GM12801 (cell line): ENCODE data around the gene DGCR2.

ENCODE experiments used
- TF ChIP-seq, protein P1 (sequence below): IDR thresholded peaks from one replicate; pipeline ENCODE4 v1.5.1; 2011; ENCODE audit warnings: control low read depth; ENCODE audit not compliant: insufficient read length; ENCODE audit errors: extremely low read depth

The DGCR2 gene

GRCh38 chr22:19164425-19164824, 42.2 kb upstream of the DGCR2 start:
- TF ChIP-seq, protein P1, sequence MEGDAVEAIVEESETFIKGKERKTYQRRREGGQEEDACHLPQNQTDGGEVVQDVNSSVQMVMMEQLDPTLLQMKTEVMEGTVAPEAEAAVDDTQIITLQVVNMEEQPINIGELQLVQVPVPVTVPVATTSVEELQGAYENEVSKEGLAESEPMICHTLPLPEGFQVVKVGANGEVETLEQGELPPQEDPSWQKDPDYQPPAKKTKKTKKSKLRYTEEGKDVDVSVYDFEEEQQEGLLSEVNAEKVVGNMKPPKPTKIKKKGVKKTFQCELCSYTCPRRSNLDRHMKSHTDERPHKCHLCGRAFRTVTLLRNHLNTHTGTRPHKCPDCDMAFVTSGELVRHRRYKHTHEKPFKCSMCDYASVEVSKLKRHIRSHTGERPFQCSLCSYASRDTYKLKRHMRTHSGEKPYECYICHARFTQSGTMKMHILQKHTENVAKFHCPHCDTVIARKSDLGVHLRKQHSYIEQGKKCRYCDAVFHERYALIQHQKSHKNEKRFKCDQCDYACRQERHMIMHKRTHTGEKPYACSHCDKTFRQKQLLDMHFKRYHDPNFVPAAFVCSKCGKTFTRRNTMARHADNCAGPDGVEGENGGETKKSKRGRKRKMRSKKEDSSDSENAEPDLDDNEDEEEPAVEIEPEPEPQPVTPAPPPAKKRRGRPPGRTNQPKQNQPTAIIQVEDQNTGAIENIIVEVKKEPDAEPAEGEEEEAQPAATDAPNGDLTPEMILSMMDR: no peak

DNA sequence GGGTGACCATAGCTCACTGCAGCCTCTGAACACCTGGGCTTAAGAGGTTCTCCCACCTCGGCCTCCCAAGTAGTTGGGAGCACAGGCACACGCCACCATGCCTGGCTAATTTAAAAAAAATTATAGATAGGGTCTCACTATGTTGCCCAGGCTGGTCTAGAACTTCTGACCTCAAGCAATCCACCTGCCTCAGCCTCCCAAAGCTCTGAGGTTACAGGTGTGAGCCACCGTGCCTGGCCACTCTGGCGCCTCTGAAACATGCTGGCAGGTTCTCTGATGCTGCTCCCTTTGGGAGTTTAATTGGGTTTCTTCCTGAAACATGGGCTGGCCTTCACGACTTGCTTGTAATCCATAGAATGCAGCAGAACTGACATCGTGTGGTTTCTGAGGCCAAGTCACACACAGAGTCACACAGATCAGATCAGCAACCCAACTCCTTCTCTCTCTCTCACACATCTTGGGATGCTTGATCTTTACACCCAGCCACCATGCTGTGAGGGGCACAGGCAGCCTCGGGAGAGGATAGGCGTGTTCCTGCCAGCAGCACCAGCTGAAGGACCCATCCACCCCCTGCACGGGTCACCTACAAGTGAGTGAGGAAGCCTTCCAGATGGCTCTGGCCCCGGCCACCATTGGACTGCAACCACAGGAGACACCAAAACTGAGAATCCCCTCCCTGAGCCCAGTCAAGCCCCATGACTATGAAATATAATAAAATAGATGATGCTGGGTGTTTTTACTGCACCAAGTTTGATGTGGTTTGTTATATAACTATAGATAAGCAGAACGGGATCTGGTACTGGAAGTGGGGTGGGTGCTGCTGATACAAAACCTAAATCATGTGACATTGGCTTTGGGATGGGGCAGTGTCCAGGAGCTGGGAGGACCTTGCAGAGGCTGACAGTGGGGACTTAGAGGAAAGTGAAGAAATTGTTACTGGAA, 31.0 kb upstream of the DGCR2 start:
- TF ChIP-seq, protein P1: no peak

DNA sequence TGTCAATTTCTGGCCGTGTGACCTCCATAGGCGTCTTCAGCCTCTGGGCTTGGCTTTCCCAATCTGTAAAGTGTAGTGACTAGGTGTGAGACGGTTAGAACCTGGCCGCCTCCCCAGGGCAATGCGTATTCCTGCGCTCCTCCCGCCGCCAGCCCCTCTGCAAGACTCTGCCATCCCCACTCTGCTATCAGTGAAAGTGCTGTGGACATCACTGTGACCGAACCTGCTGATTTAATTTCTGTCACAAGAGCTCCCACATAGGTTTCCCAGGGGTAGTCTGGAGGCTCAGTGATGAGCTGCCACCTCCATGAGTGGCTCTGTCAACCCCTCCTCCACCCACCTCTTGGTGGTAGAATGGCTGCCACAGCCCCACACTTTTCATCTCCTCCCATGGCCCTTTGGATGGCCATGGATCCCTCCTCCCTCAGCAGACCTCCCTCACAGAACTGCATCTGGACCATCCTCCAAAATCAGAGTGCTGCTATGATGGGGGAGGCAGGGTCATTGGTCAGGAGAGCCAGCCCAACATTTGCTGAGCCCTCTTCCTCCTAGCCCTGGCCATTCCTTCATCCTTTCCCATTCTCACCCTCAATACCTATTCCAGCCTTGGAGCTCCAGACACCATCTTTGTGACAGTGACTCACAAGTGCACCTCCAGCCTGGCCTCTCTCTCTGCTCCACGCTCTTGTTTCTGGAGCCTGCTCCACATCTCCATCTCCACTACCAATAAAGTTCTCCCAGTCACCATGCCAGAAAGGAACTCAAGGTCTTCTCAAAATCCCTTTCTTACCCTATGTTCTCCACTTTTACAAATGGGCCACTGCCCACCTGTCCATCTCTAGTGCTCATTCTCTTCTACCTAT, 29.3 kb upstream of the DGCR2 start:
- TF ChIP-seq, protein P1: no peak

DNA sequence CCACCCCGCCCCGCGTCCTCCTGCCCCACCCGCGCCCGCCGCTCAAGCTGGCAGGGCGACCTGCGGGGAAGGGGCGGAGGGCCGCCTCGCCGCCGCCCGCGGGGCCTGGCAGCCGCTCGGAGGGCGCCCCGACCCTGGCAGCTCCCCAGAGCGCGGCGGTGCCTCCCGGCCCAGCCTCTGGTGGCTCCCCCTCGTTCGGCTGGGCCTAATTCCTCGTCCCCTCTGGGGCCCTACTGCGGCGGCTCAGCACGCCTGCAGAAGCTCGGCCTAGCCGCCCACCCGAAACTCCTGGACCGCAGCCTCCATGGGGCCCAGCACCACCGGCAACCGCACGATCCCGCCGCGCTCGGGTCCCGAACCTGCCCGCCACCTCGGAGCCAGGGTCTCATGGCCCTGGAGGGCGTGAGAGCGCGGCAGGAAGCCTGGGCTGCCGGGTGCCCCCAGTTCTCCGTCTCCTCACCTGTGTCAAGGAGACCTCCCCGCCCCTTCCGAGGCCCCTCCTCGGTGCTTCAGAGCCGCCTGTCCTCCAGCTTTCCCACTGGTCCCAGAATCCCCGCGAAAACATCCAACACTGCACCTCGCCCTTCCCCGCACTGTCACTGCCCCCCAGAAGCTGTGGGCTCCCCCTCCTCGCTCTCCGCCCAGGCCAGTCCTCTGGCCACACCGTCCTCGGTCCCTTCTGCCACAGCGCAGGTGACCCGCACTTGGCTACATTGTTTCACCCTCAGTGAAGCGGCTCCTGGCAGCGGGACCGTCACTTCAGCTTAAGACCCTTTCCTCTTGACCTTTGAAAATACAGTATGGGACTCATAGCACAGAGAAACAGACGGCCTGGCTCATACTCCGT, 28.5 kb upstream of the DGCR2 start:
- TF ChIP-seq, protein P1: no peak

- TF ChIP-seq, protein P1: no peak
Measured at GRCh38 chr22:19149991-19150390, 27.8 kb upstream of the DGCR2 start, which contains the start of gene GSC2. GSC2 (minus strand) TSS chr22:19150292; CDS start chr22:19150283, 9 bp downstream.

DNA sequence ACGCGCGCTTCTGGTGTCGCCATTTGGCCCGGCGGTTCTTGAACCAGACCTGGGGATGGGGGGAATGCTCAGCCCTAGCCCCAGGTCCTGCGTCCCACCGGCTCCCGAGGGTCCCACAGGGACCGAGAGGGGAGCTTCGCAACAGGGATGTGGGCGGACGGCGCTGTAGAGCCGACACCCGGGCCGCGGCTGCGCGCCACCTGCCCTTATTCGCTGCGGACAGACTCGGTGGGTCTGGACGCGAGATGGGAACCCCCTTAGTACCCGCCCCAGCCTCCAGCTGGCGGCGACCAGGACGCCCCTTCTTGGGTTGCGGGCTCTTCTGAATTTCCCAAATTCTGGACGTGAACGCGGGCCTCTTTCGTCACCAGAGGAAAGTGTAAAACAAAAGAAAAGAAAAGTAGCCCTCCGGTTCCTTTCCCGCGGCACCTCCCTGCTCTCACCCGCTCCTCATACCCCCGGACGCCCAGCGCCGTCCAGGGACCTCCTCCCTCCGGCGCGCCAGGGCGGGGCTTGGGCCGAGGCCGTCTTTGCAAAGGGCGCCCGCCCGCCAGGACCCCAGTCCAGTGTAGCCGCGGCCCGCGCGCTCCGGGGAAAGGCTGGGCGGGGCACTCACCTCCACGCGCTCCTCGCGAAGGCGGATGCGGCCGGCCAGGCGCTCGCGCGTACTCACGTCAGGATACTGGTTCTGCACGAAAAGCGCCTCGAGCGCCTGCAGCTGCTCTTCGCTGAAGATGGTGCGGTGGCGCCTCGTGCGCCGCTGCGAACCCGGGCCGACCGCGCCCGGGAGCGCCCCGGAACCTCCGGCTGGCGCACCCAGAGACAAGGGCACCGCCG, 27.1 kb upstream of the DGCR2 start:
- TF ChIP-seq, protein P1: no peak
